HG02763 (cell line): ENCODE measurements around the gene UBAC2.

ENCODE experiments used
- ATAC-seq: cut with Tn5 transposase; IDR thresholded peaks from one replicate; pipeline ENCODE4 v1.9.1; 2021; ENCODE audit warnings: mild to moderate bottlenecking, moderate library complexity; ENCODE audit not compliant: unreplicated experiment

UBAC2 gene, protein sequence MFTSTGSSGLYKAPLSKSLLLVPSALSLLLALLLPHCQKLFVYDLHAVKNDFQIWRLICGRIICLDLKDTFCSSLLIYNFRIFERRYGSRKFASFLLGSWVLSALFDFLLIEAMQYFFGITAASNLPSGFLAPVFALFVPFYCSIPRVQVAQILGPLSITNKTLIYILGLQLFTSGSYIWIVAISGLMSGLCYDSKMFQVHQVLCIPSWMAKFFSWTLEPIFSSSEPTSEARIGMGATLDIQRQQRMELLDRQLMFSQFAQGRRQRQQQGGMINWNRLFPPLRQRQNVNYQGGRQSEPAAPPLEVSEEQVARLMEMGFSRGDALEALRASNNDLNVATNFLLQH

DNA sequence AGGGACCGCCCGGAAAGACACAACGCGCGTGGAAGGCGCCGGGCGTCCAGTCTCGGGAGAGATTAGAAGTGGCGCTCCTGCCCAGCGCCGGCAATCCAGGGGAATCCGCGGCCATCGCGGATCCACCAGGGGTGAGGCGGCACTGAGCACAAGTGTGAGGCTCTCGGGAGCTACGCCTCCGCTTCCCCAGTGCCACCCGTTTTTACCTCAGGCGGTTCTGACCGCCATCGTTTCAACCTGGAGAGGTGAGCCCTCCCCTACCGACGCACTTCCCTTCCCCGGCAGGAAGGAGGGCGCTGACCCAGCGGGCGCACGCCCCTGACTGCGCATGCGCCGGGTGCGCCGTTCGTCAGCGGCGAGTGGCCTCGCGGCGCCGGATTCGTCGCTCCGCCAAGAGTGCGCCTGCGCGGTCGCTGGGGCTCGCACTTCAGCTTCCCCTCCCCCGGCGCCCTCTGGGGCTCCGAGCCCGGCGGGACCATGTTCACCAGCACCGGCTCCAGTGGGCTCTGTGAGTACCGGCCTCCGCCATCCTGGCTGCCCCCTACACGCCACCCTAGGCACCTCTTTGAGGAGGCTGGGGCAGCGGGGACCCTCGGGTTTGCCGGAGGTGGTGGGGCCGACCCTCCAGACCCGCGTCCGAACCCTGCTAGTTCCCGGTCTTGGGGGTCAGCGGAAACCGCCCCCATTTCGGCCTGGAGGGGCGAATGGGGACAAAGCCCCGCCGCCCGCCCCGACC, at the start of gene UBAC2:
Gene UBAC2, plus strand, starts transcription at position 423 of the 736 bp plus-strand sequence. Its CDS starts 55 bp downstream, at position 478.
- ATAC-seq = peak; percentile 79

DNA sequence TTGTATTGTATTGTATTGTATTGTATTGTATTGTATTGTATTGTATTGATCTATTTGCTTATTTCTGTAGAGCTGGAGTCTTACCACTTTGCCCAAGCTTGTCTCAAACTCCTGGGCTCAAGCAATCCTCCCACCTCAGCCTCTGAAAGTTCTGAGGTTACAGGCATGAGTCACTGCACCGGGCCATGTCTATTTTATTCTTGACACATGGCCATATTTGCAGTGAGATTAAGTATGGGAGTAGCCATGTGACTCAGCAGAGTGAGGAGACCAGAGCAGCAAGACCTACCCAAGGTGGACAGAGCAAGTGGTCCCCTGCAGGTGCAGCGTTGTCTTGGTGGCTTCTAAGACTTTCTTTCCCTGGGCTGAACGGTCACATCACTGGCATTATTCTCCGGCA, 49.1 kb upstream of the UBAC2 start:
- peak; percentile 85 for ATAC-seq

DNA sequence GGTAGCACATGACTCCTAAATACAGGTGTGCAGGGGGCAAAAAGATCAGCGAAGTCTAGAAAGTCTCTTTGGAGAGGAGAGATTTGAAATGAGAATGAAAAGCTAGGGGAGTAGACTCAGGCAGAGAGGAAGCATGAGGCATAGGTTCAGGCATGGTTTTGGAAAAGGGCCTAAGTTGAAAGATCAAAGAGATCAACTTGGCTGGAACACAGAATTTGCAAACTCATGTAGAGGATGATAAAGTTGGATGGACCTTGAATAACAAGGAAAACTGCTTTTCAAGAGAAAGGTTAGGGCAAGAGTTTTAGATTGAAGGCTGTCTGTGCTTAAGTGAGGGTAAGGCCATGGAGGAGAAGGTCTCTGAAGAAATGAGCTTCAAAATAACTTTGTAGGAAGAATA, 47.4 kb upstream of the UBAC2 start:
- ATAC-seq = no peak

DNA sequence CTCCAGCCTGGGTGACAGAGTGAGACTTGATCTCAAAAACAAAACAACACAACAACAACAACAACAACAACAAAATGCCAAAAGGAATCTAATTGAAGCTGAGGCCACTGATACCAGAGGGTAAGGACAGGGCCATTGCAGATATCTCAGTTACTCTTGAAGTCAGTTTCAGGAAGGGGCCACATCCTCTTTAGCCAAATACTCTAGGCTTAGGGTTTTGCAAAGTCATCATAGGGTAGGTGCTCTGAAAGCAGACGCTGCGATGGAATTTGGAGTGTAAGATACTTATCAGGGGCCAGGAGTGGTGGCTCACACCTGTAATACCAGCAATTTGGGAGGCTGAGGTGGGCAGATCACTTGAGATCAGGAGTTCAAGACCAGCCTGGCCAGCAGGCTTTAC, 46.6 kb upstream of the UBAC2 start:
- no peak for ATAC-seq

DNA sequence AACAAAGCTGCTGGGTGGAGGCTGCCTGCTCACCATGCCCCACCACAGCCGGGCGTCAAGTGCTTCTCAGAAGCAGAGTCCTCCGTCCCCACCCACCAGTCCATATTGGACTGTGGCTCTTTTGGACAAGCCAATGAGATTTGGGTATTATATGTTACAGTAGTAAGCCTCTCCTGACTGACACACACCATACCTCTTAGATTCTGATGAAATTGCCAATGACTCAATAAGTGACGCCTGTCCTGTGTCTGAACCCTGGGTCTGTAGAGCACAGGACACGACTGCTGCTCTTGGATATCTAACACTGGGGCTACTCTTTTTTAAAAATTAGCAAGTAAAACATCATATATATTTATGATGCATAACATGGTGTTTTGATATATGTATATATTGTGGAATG, 44.8 kb upstream of the UBAC2 start:
- no peak for ATAC-seq

DNA sequence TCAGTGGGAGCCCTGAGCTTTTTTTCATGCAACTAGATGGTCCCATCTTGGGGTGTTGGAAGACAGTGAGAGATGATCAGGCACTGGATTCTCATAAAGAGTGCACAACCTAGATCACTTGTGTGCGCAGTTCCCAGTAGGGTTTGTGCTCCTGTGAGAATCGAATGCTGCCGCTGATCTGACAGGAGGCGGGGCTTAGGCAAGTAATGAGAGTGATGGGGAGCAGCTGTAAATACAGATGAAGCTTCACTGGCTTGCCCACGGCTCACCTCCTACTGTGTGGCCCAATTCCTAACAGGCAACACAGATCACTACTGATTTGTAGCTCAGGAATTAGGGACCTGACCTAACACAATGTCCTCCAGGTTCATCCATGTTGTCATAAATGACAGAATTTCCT, 43.6 kb upstream of the UBAC2 start:
- no peak for ATAC-seq

DNA sequence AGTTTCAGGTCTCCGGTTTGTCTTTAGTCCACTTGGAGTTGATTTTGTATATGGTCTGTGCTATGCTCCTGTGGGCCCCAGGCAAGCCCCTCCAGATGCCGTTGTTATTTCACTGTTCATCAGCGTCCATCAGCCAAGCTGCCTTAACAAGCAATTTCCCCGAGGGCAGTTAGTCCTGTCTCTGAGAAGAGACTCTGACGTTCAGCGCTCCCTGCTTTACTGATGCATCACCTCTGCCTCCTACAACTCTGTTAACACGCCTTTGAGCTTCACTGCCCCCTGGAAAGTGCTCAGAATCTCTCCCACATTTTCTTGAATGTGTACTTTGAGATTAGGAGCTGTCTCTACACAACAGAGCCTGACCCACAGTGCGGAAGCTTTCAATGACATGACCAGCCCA, 41.8 kb upstream of the UBAC2 start:
- no peak for ATAC-seq

DNA sequence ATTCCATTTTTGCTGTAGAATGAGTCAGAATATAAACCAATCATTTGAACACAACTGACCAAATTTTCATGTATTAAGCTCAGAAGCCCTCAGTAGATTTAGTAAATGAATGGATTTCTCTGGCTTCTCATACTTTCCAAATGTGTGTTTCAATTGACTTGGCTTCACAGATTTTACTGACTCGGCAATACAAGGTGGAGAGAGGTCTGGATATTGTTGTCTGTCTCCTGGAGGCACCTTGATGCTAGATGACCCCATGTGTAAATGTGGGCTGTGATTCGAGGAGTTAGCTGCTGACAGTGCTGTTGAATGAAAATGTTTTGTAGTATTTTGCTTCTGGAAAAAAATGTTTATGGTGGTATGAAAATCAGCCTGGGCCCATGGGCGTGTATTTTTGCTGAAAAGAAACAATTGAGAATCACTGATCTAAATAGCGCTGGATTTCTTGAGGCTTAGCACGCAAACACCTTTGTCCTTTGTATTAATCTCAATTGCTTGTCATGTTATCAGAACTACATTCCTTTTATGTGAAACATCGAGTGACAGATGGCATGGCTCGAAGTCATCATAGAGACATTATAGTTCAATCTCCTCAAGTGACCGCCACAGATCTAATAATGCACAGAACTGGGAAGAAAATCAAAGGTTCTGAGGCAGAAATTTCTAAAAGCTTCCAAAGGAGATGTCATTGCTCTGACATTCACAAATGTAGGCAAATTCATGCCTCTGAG, 41.2 kb upstream of the UBAC2 start:
- ATAC-seq = no peak

DNA sequence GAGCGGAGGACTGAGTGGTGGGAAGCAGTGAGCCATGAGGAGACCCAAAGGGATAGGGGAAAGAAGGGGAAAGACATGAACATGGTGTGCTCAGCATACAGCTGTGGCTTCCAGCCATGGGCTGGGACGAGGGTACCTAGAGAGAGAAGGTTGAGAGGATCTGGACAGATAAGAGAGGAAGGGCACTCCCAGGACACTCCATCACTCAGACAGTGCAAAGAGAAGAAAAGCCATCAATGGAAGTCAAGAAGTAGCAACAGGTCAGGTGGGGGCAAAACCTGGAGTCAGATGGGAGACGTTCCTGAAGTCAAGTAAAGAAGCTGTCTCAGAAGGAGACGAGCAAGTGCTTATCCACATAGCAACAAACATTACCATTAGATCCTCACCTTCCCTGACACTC, 40.2 kb upstream of the UBAC2 start:
- no peak for ATAC-seq

DNA sequence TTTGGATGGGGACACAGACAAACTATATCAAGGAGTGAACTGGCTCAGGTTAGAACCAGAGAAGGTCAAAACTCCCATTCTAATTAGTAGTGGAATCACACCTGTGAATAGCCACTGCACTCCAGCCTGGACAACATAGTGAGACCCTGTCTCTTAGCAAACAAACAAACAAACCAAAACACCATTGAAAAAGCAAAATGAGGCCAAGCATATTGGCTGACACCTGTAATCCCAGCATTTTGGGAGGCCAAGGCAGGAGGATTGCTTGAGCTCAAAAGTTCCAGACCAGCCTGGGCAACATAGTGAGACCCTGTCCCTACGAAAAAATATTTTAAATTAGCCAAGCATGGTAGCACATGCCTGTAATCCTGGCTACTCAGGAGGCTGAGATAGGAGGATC, 39.1 kb upstream of the UBAC2 start:
- ATAC-seq = no peak

DNA sequence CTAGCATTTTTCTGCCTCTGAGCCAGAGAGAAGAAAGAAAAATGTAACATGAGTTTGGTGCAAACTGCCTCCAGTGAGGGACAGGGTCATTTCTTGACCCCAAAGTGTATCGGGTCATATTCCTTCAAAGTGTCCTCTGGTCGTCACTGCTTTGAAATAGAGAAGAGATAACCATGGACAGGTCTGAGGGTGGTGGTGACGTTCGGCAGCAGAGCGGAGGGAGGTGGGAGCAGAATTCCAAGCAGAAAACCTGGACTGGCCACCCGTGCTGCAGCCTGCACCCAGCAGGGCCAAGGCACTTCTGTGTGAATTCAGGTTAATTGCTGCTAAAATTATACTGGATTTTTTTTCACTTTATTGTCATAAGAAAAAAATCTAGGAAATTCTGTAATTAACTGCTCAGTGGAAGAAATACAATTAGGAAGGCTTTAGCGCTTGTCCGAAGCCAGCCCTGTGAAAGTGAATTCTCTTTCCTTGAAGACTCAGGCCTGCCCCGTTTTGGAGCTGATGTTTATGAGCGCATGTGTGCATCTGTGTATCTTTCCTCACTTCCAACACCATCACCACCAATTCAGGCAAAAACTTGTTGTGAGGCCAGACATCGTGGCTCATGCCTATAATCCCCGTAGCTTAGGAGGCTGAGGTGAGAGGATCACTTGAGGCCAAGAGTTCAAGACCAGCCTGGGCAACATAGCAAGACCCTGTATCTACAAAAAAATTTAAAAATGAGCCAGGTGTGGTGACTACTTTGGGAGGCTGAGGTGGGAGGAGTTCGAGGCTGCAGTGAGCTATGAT, 37.9 kb upstream of the UBAC2 start:
- ATAC-seq = no peak

DNA sequence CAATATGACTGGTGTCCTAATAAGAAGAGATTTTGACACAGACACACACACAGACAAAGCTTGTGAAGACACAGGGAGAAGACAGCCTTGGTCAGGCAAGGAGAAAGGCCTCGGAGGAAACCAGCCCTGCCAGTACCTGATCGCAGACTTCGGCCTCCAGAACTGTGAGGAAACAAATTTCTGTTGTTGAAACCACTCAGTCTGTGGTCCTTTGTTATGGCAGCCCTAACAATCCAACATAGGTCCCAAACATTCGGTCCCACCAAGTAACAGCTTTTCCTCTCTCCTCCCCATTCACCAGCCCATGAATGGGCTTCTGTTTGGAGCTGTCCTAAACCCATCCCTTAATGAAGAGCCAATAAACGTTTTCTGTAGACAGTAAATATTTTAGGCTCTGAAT, 36.4 kb upstream of the UBAC2 start:
- ATAC-seq = no peak

DNA sequence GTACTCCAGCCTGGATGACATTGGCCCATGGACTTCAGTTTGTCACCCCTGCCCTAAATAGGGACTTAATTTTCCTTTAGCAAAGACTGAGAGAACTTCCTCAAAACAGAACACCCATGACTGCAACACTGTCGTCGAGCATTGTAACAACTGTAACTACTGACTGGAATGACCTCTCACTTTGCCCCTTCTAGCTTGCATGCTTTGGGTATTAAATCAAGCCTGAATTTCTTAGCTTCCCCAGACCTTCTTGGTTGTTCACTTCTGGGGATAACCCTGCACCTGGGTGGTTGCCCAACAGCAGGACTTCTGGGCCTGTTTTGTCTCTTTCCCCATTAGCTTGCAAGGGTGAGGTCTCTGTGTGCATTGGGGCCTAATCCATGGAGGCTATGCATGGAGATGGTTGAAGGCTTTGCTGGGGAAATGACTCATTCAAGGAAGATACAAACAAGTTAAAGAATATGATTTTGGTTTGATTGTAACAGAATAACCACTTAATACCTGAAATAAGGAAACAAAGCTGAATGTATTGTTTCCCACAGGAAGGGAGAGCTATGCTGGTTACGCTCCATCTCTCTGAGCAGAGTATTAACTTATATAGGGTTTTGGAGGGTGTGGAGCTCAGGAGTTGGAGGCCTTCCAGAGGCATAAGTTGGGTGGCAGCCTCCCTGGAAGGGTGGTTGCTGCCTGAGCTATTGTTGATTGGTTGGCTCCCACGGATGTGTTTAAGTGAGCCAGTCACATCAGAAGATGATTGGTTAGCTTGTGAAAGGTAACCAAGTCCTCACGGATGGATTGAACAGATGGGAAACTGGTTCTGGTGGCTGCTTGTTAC, 34.7 kb upstream of the UBAC2 start:
- ATAC-seq = no peak

DNA sequence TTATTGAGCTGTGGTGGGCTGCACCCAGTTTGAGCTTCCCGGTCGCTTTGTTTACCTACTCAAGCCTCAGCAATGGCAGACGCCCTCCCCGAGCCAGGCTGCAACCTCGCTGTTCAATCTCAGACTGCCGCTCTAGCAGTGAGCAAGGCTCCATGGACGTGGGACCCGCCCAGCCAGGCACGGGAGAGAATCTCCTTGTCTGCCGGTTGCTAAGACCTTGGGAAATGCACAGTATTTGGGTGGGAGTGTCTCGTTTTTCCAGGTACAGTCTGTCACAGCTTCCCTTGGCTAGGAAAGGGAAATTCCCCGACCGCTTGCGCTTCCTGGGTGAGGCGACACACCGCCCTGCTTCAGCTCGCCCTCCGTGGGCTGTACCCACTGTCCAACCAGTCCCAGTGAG, 27.7 kb upstream of the UBAC2 start:
- no peak for ATAC-seq

DNA sequence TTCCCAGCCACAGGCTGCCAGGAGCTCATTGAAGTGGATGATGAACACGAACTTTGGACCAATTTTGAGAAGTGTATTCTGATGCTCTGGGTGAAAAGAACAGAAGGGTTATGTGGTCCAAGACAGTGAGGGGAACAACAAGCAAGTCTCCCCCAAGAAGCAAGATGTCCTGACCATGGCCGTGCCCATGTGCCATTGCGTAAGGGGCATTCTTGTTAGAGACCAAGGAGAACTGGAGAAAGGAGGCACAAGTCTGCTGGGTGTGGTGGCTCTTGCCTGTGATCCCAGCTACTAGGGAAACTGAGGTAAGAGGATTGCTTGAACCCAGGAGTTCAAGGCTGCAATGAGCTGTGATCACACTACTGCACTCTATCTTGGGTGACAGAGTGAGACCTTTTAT, 27.0 kb upstream of the UBAC2 start:
- no peak for ATAC-seq

DNA sequence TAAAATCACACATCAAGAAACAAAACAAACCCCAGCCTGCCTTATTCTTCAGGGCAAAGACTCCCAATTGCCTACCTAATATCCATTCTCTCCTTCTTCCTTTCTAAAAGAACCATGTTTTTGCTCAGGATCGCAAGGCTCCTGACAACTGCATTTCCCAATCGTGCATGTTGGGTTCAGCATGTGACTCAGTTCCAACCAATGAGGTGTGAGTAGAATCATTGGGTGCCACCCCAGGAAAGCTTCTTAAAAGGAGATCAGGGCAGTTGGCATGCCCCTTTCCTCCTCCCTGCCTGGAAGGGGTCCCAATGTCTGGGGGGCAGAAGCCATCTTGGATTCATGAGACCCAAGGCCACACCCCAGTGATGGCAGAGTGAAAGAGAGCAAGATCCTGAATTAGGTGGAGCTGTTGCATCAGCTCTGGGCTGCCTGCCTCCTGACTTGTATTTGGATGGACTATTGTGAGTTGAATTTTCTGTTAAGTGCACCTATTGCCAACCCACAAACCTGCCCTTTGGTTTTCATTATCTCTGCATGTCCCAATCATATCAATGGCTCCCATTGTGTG, 26.0 kb upstream of the UBAC2 start:
- no peak for ATAC-seq

DNA sequence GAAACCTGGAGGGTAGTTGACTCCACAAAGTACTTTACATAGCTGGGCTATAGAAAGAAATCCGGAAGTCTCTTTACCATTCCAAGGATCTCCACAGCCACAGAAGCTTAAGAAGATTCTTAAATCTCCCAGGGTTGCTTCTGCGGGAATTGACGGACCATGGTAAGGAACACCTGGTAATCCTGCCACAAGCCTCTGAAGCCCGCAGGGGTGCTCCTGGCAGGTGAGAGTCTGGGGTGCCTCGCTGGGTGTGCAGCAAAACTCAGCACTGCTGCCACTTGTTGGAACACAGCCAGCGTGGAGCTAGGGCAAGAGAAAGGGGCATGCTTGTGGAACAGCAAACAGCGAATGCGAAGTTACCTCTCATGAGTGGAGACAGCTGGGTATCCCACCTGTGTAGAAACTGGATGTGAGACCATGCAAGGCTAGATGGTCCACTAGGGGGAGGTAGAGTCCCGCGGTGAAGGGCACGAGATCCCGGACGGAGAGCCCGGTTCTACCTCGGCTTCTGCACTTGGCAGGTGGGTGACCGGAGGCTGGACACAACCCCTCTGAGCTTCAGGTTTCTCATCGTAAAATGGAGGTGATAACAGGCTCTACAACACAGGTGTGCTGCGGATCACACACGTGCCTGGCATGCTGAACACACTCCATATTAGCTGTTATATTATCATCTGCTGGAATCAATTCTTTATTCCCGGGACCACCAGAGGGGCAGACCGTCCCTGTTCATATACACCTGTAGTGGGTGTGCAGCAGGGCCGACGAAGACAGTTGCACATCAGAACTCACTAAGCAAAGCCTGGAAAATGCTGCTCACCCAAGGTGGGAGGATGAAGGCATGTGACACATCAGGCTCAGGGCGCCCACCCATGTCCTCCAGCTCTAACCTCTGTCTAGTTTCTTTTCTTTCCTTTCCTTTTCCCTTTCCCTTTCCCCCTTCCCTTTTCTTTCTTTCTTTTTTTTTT, 24.1 kb upstream of the UBAC2 start:
- ATAC-seq = peak; percentile 71

DNA sequence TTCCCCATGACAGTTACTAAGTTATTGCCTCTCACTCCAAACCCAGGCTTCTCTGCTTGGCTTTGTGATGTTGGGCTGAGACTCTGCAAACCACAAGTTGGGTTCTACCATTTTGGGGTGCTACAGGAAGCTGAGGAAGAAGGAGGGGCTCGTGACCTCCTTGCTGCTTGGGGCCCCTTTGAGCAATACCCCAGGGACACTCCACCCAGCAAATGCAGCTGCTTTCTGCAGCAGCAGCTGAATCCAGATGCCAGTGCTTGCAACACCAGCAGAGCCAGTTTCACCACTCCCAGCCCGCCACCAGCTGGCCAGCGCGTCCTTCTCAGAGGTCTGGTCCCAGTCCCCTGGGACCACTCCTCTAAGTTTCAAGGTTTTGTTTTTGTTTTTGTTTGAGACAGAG, 22.0 kb upstream of the UBAC2 start:
- ATAC-seq = no peak

DNA sequence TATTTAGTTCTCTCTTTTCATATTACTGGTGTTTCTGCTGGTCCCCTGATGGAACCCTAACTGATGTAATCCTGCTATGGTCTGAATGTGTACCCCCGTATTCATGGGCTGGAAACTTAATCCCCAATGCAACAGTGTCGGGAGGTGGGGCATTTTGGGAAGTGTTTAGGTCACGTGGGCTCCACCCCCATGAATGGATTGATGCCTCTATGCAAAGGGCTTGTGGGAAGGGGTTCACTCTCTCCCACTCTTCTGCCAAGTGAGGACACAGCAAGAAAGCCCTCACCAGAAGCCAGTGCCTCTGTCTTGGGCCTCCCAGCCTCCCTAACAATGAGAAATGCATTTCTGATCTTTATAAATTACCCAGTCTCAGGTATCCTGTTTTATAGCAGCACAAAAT, 21.2 kb upstream of the UBAC2 start:
- no peak for ATAC-seq
